H1 (cell line): ENCODE results near the gene BABAM2. TPM values are rescaled to one million over a fixed set of nuclear protein-coding genes. Genes with fewer than 3 reads are reported as not detected.

Experiments used
- CTCF ChIA-PET: fragments of 300-600 bp; sonication (Branson Sonifier 250); formaldehyde crosslinking; loops from one replicate; lab custom pipeline; 2021; ENCODE audit not compliant: partially characterized antibody; lab: Charles Lee
- POLR2A ChIA-PET: fragments of 300-600 bp; sonication (Branson Sonifier 250); formaldehyde crosslinking; loops from one replicate; lab custom pipeline; 2021; ENCODE audit warnings: inconsistent platforms; ENCODE audit not compliant: partially characterized antibody; lab: Charles Lee
- DNase-seq, 2 experiments: peaks; one replicate each; pipeline versions ENCODE4 v3.0.0 to v3.0.0-alpha.2; 2010 to 2022; ENCODE audit warnings: low spot score in 2 of 2, low read depth in 1 of 2, mixed read lengths in 1 of 2
- FAIRE-seq: peaks from 2 replicates; lab custom pipeline; 2011; peaks lifted over from hg19 to GRCh38; lab: Jason Lieb, UNC
- H2AFZ ChIP-seq: 2 replicates; pipeline ENCODE4 v1.8.1; 2012; ENCODE audit warnings: low read length, inconsistent platforms
- H2AK5ac ChIP-seq: 2 replicates; pipeline ENCODE4 v1.6.1; 2013; ENCODE audit warnings: low read depth, low read length
- H2BK120ac ChIP-seq: replicated peaks from 2 replicates; pipeline ENCODE3; 2013; ENCODE audit warnings: low read depth, low read length, inconsistent platforms
- H2BK12ac ChIP-seq: 2 replicates; pipeline ENCODE4 v1.6.1; 2013; ENCODE audit warnings: low read depth, low read length
- H2BK15ac ChIP-seq: 2 replicates; pipeline ENCODE4 v1.6.1; 2013; ENCODE audit warnings: low read length
- H2BK20ac ChIP-seq: 2 replicates; pipeline ENCODE4 v1.6.1; 2013; ENCODE audit warnings: low read length
- H2BK5ac ChIP-seq: 2 replicates; pipeline ENCODE4 v1.6.1; 2013; ENCODE audit warnings: low read depth, low read length
- H3K14ac ChIP-seq: 2 replicates; pipeline ENCODE4 v1.6.1; 2013; ENCODE audit warnings: inconsistent platforms; ENCODE audit not compliant: insufficient read length
- H3K18ac ChIP-seq: 2 replicates; pipeline ENCODE4 v1.6.1; 2013; ENCODE audit warnings: low read length; ENCODE audit errors: extremely low read depth
- H3K23ac ChIP-seq: 2 replicates; pipeline ENCODE4 v1.6.1; 2013; ENCODE audit warnings: inconsistent platforms; ENCODE audit not compliant: insufficient read length
- H3K23me2 ChIP-seq: 2 replicates; pipeline ENCODE4 v1.6.1; 2013; ENCODE audit warnings: low read depth, low read length
- H3K27ac ChIP-seq: 2 replicates; pipeline ENCODE4 v1.6.1; 2011; ENCODE audit warnings: low read depth, low read length, inconsistent platforms
- H3K27me3 ChIP-seq, 4 experiments: replicated peaks in 1 of 4; 1 replicate in 1 of 4; 2 replicates in 3 of 4; pipeline versions ENCODE4 v1.6.1 to v1.8.1; 2011 to 2013; ENCODE audit warnings: low read length in 3 of 4, mild to moderate bottlenecking in 3 of 4, inconsistent platforms in 2 of 4, mixed read lengths in 2 of 4, moderate library complexity in 1 of 4; ENCODE audit not compliant: control insufficient read depth in 3 of 4, insufficient read depth in 3 of 4; ENCODE audit errors: extremely low read depth in 1 of 4
- H3K36me3 ChIP-seq, 4 experiments: 2 replicates each; pipeline versions ENCODE4 v1.6.1 to v1.8.1; 2011 to 2013; ENCODE audit warnings: mild to moderate bottlenecking in 4 of 4, low read length in 3 of 4, moderate library complexity in 2 of 4, control low read depth in 1 of 4, inconsistent platforms in 1 of 4; ENCODE audit not compliant: insufficient read depth in 4 of 4, control insufficient read depth in 2 of 4
- H3K4ac ChIP-seq: replicated peaks from 2 replicates; pipeline ENCODE3; 2013; ENCODE audit warnings: low read length, low read depth, mixed read lengths, inconsistent platforms; ENCODE audit not compliant: insufficient read length
- H3K4me1 ChIP-seq, 4 experiments: replicated peaks in 1 of 4; 1 replicate in 1 of 4; 2 replicates in 3 of 4; pipeline versions ENCODE4 v1.6.1 to v1.8.1; 2011 to 2013; ENCODE audit warnings: low read length in 3 of 4, inconsistent platforms in 2 of 4, mixed read lengths in 1 of 4; ENCODE audit not compliant: insufficient read depth in 4 of 4, control insufficient read depth in 3 of 4
- H3K4me2 ChIP-seq, 2 experiments: 2 replicates each; pipeline versions ENCODE4 v1.6.1 to v1.8.1; 2011 to 2013; ENCODE audit warnings: low read depth in 2 of 2, low read length in 2 of 2, control low read depth in 1 of 2, inconsistent platforms in 1 of 2, mild to moderate bottlenecking in 1 of 2; ENCODE audit not compliant: insufficient read depth in 1 of 2
- H3K4me3 ChIP-seq, 4 experiments: fragments of 200-600, 300-600 bp in 1 of 4; sonication (generic), shearing (Covaris generic), sonication (Bioruptor Twin) in 1 of 4; 2 replicates each; pipeline versions ENCODE4 v1.5.1 to v1.8.1; 2011 to 2016; ENCODE audit warnings: low read length in 4 of 4, low read depth in 3 of 4, control low read depth in 2 of 4, inconsistent platforms in 2 of 4, mild to moderate bottlenecking in 2 of 4, mixed read lengths in 1 of 4, moderate library complexity in 1 of 4; ENCODE audit not compliant: insufficient read depth in 2 of 4; ENCODE audit errors: extremely low read depth in 1 of 4
- H3K56ac ChIP-seq: replicated peaks from 2 replicates; pipeline ENCODE3; 2013; ENCODE audit warnings: low read depth, mild to moderate bottlenecking, mixed read lengths, low read length, inconsistent platforms; ENCODE audit not compliant: insufficient read length
- H3K79me1 ChIP-seq: 2 replicates; pipeline ENCODE4 v1.6.1; 2013; ENCODE audit warnings: low read depth, low read length, control low read depth
- H3K79me2 ChIP-seq, 2 experiments: 2 replicates each; pipeline versions ENCODE4 v1.6.1 to v1.8.1; 2012 to 2013; ENCODE audit warnings: low read length in 2 of 2, mild to moderate bottlenecking in 2 of 2, inconsistent platforms in 1 of 2; ENCODE audit not compliant: insufficient read depth in 2 of 2, control insufficient read depth in 1 of 2
- H3K9ac ChIP-seq, 4 experiments: replicated peaks in 1 of 4; 1 replicate in 1 of 4; 2 replicates in 3 of 4; pipeline versions ENCODE4 v1.6.1 to v1.8.1; 2011 to 2013; ENCODE audit warnings: low read depth in 3 of 4, low read length in 3 of 4, control low read depth in 2 of 4, mild to moderate bottlenecking in 2 of 4, moderate library complexity in 2 of 4, inconsistent platforms in 1 of 4; ENCODE audit errors: extremely low read depth in 1 of 4
- H3K9me3 ChIP-seq, 2 experiments: 2 replicates each; pipeline versions ENCODE4 v1.6.1 to v1.8.1; 2012 to 2013; ENCODE audit warnings: mild to moderate bottlenecking in 2 of 2, moderate library complexity in 2 of 2, control low read depth in 1 of 2, inconsistent platforms in 1 of 2, low read depth in 1 of 2, low read length in 1 of 2, mixed read lengths in 1 of 2; ENCODE audit not compliant: insufficient read depth in 2 of 2
- H4K20me1 ChIP-seq, 2 experiments: replicated peaks in 1 of 2; 2 replicates each; pipeline versions ENCODE3 to v1.8.1; 2011 to 2013; ENCODE audit warnings: inconsistent platforms in 2 of 2, low read length in 2 of 2, mild to moderate bottlenecking in 1 of 2; ENCODE audit not compliant: insufficient read depth in 2 of 2, control insufficient read depth in 1 of 2
- H4K5ac ChIP-seq: 2 replicates; pipeline ENCODE4 v1.6.1; 2013; ENCODE audit warnings: low read length, low read depth, mixed read lengths, inconsistent platforms; ENCODE audit not compliant: insufficient read length
- H4K8ac ChIP-seq: 2 replicates; pipeline ENCODE4 v1.8.0; 2013; ENCODE audit warnings: mild to moderate bottlenecking, moderate library complexity, low read length, inconsistent platforms; ENCODE audit not compliant: insufficient read depth; ENCODE audit errors: extremely low read depth
- H4K91ac ChIP-seq: replicated peaks from 2 replicates; pipeline ENCODE3; 2013; ENCODE audit warnings: low read length, mixed read lengths, inconsistent platforms; ENCODE audit not compliant: insufficient read length
- TCF12 ChIP-seq: IDR thresholded peaks from 2 replicates; pipeline ENCODE4 v1.6.1; 2011; ENCODE audit warnings: low read depth, mild to moderate bottlenecking, low read length
- WGBS, 2 experiments: shearing (Covaris generic) in 1 of 2; methylation state at CpG; one replicate each; pipeline versions ENCODE4 v1.1.6 to v1.1.7; 2013 to 2015; ENCODE audit warnings: low lambda C conversion rate in 2 of 2, mixed read lengths in 2 of 2, inconsistent platforms in 1 of 2, low coverage in 1 of 2, missing lambda C conversion rate in 1 of 2; ENCODE audit not compliant: insufficient replicate concordance in 2 of 2, insufficient coverage in 1 of 2, insufficient read length in 1 of 2; ENCODE audit errors: extremely low coverage in 1 of 2, missing lambda C conversion rate in 1 of 2; 5-methylcytosine and 5-hydroxymethylcytosine counted together
- polyA plus RNA-seq, 7 experiments: library from polyadenylated mRNA; depleted of rRNA in 3 of 7; stranded (reverse) in 5 of 7; unstranded in 2 of 7; fragments of >200 nt in 5 of 7; fragments of 200-250 nt in 2 of 7; gene quantifications; 1 replicate in 5 of 7; 2 replicates in 1 of 7; 4 replicates in 1 of 7; pipeline versions ENCODE4 v1.2.1 to v1.2.3, GENCODE V29; 2011 to 2013; ENCODE audit warnings: missing spikeins in 2 of 7, mixed read lengths in 2 of 7
- total RNA-seq: library from RNA; stranded (reverse); fragmentation: NEBNext Ultra II Directional; extraction: Animal tissue kit (Norgen Biotek cat#: 25700); gene quantifications from 2 replicates; pipeline ENCODE4 v1.2.1, GENCODE V29; 2021
- TF ChIP-seq, protein P1 (sequence below), 3 experiments: IDR thresholded peaks; 1 replicate in 2 of 3; 2 replicates in 1 of 3; pipeline versions ENCODE4 v1.5.1 to v1.6.1; 2011; ENCODE audit warnings: low read length in 3 of 3, mild to moderate bottlenecking in 3 of 3, inconsistent platforms in 2 of 3, low read depth in 1 of 3, moderate library complexity in 1 of 3; ENCODE audit not compliant: insufficient read depth in 1 of 3; ENCODE audit errors: control extremely low read depth in 1 of 3

The BABAM2 gene
- total and polyA plus RNA-seq, 2 of the 8 experiments (the other 6 are each of a cell fraction or from before 2014, with no cell fraction given): 15.8 to 20.9 TPM

DNA sequence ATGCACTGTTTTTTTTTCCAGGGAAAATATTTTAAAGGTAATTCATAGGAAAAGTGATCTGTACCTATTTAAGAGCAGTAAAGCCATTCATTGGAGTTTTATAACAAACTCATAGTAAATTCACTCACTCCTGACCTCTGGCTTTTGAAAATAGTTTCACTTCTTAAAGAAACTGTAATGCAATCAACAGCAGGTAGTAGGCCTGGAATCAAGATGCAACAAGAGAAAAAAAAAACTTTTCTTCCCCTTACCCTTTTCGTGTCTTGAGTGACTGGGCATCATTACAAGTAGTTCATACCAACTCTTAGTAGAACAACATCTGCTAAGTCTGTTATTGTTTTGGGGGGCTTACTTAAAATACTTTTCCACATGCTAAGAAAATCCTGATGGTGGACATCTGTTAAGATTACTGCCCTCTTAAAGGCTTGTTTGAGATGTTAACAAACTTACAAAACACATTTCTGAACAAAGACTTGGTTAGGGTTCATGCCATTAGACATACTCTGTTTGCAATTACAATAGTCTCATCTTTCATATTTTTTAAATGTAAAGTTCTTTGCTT, 338.0 kb downstream of the BABAM2 start:
- no peak overlapping the region for H2AK5ac ChIP-seq
- peaks cover 0 to 6% (median 2%) of the 10 kb centered on the region in 4 experiments; a peak in 2 of 7 replicates for H3K4me1 ChIP-seq
- no peak overlapping the region for H3K4me2 ChIP-seq
- no peak overlapping the region for H2BK120ac ChIP-seq
- no peak overlapping the region for H3K14ac ChIP-seq
- ChIA-PET POLR2A (no interaction called here), CTCF (no interaction called here)
- H3K23me2 ChIP-seq: no peaks in the 10 kb centered on the region
- H3K23ac ChIP-seq: no peak overlapping the region
- H2AFZ ChIP-seq: no peak overlapping the region
- no peak overlapping the region for H4K91ac ChIP-seq
- DNase-seq (no peak), FAIRE-seq (no peak)
- H3K18ac ChIP-seq: no peak overlapping the region
- H3K56ac ChIP-seq: no peak overlapping the region
- no peak overlapping the region for H3K9ac ChIP-seq
- no peak overlapping the region for H2BK15ac ChIP-seq
- H3K27ac ChIP-seq: no peak overlapping the region
- H2BK5ac ChIP-seq: no peak overlapping the region
- no peaks in the 10 kb centered on the region for H3K36me3 ChIP-seq
- H4K8ac ChIP-seq: no peak overlapping the region
- H4K20me1 ChIP-seq: peaks cover 0 to 2% of the 10 kb centered on the region in 2 experiments
- H3K4me3 ChIP-seq: no peak overlapping the region
- H3K9me3 ChIP-seq: no peaks in the 10 kb centered on the region
- no peak overlapping the region for H2BK20ac ChIP-seq
- no peaks in the 10 kb centered on the region for H3K79me2 ChIP-seq
- peaks cover 0 to 1% (median 0%) of the 10 kb centered on the region in 4 experiments; a peak in 1 of 7 replicates for H3K27me3 ChIP-seq
- H3K79me1 ChIP-seq: no peaks in the 10 kb centered on the region
- WGBS, 2 experiments: 94% methylated on average over 1 of the region's 1 CpG; no CpG with 5 or more reads in 1 of the 2 experiments
- H2BK12ac ChIP-seq: no peak overlapping the region
- TF ChIP-seq, protein P1, sequence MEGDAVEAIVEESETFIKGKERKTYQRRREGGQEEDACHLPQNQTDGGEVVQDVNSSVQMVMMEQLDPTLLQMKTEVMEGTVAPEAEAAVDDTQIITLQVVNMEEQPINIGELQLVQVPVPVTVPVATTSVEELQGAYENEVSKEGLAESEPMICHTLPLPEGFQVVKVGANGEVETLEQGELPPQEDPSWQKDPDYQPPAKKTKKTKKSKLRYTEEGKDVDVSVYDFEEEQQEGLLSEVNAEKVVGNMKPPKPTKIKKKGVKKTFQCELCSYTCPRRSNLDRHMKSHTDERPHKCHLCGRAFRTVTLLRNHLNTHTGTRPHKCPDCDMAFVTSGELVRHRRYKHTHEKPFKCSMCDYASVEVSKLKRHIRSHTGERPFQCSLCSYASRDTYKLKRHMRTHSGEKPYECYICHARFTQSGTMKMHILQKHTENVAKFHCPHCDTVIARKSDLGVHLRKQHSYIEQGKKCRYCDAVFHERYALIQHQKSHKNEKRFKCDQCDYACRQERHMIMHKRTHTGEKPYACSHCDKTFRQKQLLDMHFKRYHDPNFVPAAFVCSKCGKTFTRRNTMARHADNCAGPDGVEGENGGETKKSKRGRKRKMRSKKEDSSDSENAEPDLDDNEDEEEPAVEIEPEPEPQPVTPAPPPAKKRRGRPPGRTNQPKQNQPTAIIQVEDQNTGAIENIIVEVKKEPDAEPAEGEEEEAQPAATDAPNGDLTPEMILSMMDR (IDR thresholded peaks at IDR 0.05; ENCODE audit: control extremely low read depth in 1 of 3, insufficient read depth in 1 of 3, low read depth in 1 of 3, low read length in 3 of 3): peak in 1 of 3 experiments; percentile 22; a peak in 1 of 4 replicates
- TF ChIP-seq TCF12: no peak
- H3K4ac ChIP-seq: no peak overlapping the region
- H4K5ac ChIP-seq: no peak overlapping the region
